Naive thymus-derived CD8-positive, alpha-beta T cell (primary cell): Measurements from ENCODE around the gene DCLK1. TPM values are rescaled to one million over a fixed set of nuclear protein-coding genes. Genes with fewer than 3 reads are reported as not detected.

Experiments
- ATAC-seq, 2 donors: fragments of 150-1000 bp; cut with Tn5 transposase in 1 of 2; sonication (Bioruptor Pico), chemical (Tn5 transposase) in 1 of 2; 1 replicate in 1 of 2; 2 replicates in 1 of 2; pipeline ENCODE4 v1.10.0; 2021; ENCODE audit warnings: mild to moderate bottlenecking in 2 of 2, moderate library complexity in 2 of 2
- POLR2A ChIA-PET: fragments of 350-600 bp; sonication (Branson Sonifier 250); formaldehyde crosslinking; loops from one replicate; lab custom pipeline; 2021; ENCODE audit warnings: antibody characterized with exemption; lab: Charles Lee
- DNase-seq, 10 donors: peaks; one replicate each; pipeline versions ENCODE4 v3.0.0 to v3.0.0-alpha.2; 2020 to 2022
- H3K27ac Mint-ChIP-seq, 10 donors: one replicate each; pipeline ENCODE4 v1.8.0; 2020 to 2022; ENCODE audit warnings: mild to moderate bottlenecking in 10 of 10, mixed read lengths in 10 of 10, moderate library complexity in 4 of 10, inconsistent platforms in 1 of 10
- H3K27me3 Mint-ChIP-seq, 5 donors: one replicate each; pipeline ENCODE4 v1.8.0; 2021 to 2022; ENCODE audit warnings: mixed read lengths in 5 of 5
- H3K36me3 Mint-ChIP-seq, 3 donors: one replicate each; pipeline ENCODE4 v1.8.0; 2020 to 2022; ENCODE audit warnings: mixed read lengths in 3 of 3, mild to moderate bottlenecking in 2 of 3, inconsistent platforms in 1 of 3
- H3K4me1 Mint-ChIP-seq, 4 donors: one replicate each; pipeline ENCODE4 v1.8.0; 2021 to 2022; ENCODE audit warnings: mixed read lengths in 4 of 4
- H3K4me3 Mint-ChIP-seq, 10 donors: one replicate each; pipeline ENCODE4 v1.8.0; 2020 to 2022; ENCODE audit warnings: mild to moderate bottlenecking in 10 of 10, mixed read lengths in 10 of 10, moderate library complexity in 6 of 10, inconsistent platforms in 1 of 10
- H3K9me3 Mint-ChIP-seq, 9 donors: one replicate each; pipeline ENCODE4 v1.8.0; 2020 to 2022; ENCODE audit warnings: mixed read lengths in 9 of 9, mild to moderate bottlenecking in 3 of 9, inconsistent platforms in 1 of 9, moderate library complexity in 1 of 9
- polyA plus RNA-seq, 3 donors: library from polyadenylated mRNA; unstranded; fragments of 300-500 nt; fragmentation: Illumina TruSeq; gene quantifications; one replicate each; pipeline ENCODE4 v1.2.3, GENCODE V29; 2021
- total RNA-seq, 8 experiments: library from RNA in 2 of 8; stranded (reverse) in 2 of 8; gene quantifications; one replicate each; pipeline ENCODE4 v1.2.3 and lab custom pipeline; 2021 to 2026

The DCLK1 gene
- total and polyA plus RNA-seq, 5 experiments from 2014 or later: not detected

DNA sequence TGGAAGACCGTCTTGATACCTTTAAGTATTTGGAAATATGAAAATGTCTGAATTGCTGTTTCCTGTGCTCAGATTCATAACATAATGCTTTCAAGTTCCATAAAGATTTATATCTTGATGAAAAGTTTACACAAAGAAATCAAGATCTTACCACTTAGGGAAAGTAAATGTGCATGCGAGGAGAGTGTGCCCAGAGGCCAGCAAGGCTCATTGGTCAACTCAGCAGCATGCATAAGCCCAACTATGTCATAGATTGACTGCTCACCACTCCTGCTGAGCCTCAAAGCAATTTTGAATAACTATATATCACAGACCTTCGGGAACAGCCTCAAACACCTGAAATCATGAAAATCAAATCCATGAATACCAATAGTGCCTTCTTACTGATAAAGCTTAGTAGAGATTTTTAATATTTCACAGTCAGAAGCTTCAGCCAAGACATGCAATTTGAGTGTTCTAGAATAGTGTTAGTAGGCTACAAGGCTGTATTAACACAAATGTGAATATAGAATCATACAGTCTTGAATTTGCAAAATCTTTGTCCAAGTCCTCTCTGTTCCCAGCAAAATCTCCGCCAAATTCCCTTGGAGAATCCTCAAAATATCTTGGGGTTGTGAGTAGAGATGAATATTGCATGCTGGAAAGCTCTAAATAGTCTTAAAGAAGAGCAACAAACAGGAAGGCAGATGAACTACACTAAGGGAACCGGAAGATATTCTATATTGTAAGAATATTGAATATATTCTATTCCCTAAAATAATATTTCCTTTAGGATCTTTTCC is 124.1 kb downstream of the DCLK1 start:
- no peak for ATAC-seq

DNA sequence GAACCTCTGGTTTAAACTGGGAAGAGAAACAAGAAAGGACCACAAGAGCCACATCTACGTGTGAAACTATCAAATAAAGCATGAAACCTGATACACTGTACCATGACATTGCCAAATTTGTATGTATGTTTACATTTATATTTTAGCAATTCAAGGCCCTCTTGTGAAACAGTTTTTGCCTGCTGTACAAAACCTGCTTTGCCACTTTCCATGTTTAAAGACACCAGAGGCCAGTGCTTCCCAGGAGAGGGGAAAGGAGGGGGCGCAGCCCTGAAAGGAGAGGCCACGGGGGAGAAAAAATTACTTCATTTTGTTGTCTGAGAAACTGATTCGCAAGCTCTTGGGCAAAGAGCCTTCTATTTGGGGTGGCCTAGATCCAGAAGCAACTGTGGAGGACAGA is 124.8 kb downstream of the DCLK1 start:
- POLR2A ChIA-PET: no interaction called here
- Mint-ChIP-seq H3K27me3 (no peaks in the 10 kb centered on the region), H3K36me3 (no peaks in the 10 kb centered on the region), H3K4me1 (no peaks in the 10 kb centered on the region), H3K27ac (no peak overlapping the region), H3K4me3 (no peak overlapping the region), H3K9me3 (peaks cover 0 to 8% (median 0%) of the 10 kb centered on the region in 9 donors)
- no peak for ATAC-seq
- no peak for DNase-seq

More for the DNA sequence above, 124.1 kb downstream of the DCLK1 start:
- H3K9me3 Mint-ChIP-seq: peaks cover 0 to 8% (median 0%) of the 10 kb centered on the region in 9 donors
- H3K4me3 Mint-ChIP-seq: no peak overlapping the region
- no peak overlapping the region for H3K27ac Mint-ChIP-seq
- no peak for DNase-seq
- H3K4me1 Mint-ChIP-seq: no peaks in the 10 kb centered on the region
- H3K36me3 Mint-ChIP-seq: no peaks in the 10 kb centered on the region
- POLR2A ChIA-PET: no interaction called here
- no peaks in the 10 kb centered on the region for H3K27me3 Mint-ChIP-seq

DNA sequence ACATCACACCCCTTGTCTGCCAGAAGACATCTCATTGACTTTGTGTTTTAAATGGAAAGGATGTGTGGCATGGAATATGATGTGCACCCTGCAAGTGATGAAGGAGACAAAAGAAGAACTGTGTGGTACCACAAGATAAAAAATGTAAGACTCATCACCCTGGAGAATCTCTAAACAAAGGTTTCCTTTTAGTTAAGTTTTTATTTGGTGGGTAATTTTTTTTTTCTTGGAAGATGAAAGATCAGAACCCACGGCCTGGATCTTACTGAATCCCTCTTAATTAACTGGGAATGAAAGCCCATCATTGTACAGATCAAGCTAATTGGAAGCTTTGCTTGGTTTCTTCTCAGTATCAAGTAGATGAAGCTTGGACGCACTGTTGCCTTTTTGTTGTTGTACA is 129.6 kb downstream of the DCLK1 start:
- H3K36me3 Mint-ChIP-seq: no peaks in the 10 kb centered on the region
- H3K9me3 Mint-ChIP-seq: peaks cover 0 to 9% (median 2%) of the 10 kb centered on the region in 9 donors
- POLR2A ChIA-PET: no interaction called here
- no peak overlapping the region for H3K27ac Mint-ChIP-seq
- no peak overlapping the region for H3K4me3 Mint-ChIP-seq
- DNase-seq: no peak
- no peaks in the 10 kb centered on the region for H3K4me1 Mint-ChIP-seq
- ATAC-seq: no peak
- peaks cover 0 to 10% (median 3%) of the 10 kb centered on the region in 5 donors for H3K27me3 Mint-ChIP-seq

DNA sequence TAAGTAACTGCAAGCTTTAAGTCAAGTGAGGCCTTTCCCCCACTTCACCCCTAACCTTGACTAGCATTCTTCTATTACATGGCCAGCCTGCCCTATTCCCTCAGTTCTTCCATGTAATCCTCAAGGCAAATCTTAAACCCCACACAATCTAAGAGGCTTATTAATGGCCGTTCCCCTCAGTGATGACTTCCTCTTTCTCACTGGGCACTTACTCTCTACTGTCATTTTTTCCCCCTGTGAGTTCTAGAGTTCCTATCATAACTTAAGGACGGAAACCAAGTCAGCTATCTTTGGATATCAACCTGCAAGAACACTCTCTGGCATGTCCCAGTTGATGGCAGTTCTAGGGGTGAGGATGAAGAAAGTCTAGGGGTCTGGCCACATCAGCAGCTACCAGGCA is 131.2 kb downstream of the DCLK1 start:
- Mint-ChIP-seq H3K4me3 (no peak overlapping the region), H3K27me3 (peaks cover 0 to 10% (median 3%) of the 10 kb centered on the region in 5 donors), H3K36me3 (no peaks in the 10 kb centered on the region), H3K27ac (no peak overlapping the region), H3K9me3 (peaks cover 0 to 5% (median 0%) of the 10 kb centered on the region in 9 donors), H3K4me1 (no peaks in the 10 kb centered on the region)
- ATAC-seq: no peak
- DNase-seq: no peak
- POLR2A ChIA-PET: no interaction called here

DNA sequence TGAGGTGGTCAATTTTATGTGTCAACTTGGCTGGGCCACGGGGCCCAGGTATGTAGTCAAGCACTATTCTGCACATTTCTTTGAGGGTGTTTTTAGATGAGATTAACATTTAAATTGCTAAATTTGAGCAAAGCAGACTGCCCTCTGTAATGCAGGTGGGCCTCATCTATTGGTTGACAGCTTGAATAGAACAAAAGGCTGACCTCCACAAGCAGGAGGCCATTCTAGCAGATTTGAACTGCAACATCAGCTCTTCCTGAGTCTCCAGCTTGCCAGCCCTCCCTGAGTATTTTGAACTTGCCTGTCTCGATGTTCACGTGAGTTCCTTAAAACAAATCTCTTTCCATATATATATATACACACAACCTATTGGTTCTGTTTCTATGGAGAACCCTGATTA is 134.8 kb downstream of the DCLK1 start:
- Mint-ChIP-seq H3K4me3 (no peak overlapping the region), H3K27me3 (peaks cover 0 to 21% (median 4%) of the 10 kb centered on the region in 5 donors), H3K36me3 (no peaks in the 10 kb centered on the region), H3K9me3 (peaks cover 0 to 5% (median 0%) of the 10 kb centered on the region in 9 donors), H3K27ac (no peak overlapping the region), H3K4me1 (no peaks in the 10 kb centered on the region)
- DNase-seq (no peak), ATAC-seq (no peak)
- POLR2A ChIA-PET: no interaction called here

DNA sequence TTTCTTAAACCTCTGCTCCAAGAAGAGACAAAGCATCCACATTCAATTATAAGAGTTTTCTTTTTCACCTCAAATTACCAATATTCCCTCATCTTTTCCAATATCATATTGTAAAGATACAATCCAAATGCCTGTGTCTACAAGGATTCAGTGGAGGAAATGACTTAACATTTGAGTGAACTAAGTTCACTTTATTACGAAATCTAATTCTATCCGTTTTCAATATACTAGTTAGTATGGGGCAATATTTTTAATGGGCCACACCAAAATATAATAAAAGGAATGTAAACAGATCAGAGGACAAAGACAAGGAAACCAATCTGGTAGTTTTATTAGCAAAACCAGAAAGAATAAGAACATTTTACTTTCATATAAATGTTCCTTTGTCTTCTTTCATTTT is 136.0 kb downstream of the DCLK1 start:
- H3K36me3 Mint-ChIP-seq: no peaks in the 10 kb centered on the region
- DNase-seq: no peak
- ATAC-seq: no peak
- no peaks in the 10 kb centered on the region for H3K4me1 Mint-ChIP-seq
- H3K4me3 Mint-ChIP-seq: no peak overlapping the region
- POLR2A ChIA-PET: no interaction called here
- H3K9me3 Mint-ChIP-seq: peaks cover 0 to 5% (median 0%) of the 10 kb centered on the region in 9 donors
- H3K27ac Mint-ChIP-seq: no peak overlapping the region
- peaks cover 0 to 28% (median 4%) of the 10 kb centered on the region in 5 donors for H3K27me3 Mint-ChIP-seq

DNA sequence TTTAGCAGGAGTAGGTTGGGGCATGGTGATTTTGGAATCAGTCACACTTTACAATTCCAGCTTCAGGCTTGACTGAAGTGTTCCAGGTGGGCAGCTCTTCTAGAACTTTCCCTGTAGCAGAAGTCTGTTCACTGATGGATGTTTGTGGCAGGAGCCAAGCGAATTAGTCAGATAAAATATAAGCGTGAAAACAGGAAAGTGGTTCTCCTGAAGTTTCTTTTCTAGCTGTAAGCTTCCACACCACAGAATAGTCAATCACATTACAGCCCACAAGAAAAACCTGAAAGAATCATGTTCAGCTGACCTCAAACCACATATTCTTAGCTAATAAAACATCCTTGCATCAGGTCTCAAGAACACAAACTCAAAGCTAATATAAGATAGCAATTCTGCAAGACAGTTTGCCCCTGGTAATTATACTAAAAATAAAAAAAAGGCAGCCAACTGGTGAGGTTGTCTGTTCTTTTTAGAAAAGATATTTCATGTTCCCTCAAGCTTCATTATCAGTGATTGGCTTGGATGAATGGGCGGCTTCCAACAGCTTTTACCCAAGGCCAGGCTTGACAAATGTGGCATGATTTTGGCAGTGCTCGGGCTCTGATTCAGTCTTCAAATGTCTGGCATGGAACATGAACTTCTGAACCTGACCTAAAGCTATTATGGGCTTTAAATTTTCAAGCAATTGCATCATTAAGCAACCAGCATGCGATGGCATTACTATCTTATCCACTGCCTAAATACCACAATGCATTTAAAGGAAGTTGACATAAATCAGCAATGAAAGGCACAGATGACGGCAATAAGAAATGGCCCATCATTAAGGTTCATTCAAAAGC is 136.8 kb downstream of the DCLK1 start:
- POLR2A ChIA-PET: no interaction called here
- Mint-ChIP-seq H3K9me3 (peaks cover 0 to 5% (median 0%) of the 10 kb centered on the region in 9 donors), H3K36me3 (no peaks in the 10 kb centered on the region), H3K4me3 (no peak overlapping the region), H3K27me3 (peaks cover 0 to 24% (median 4%) of the 10 kb centered on the region in 5 donors), H3K27ac (no peak overlapping the region), H3K4me1 (no peaks in the 10 kb centered on the region)
- DNase-seq (no peak), ATAC-seq (no peak)

DNA sequence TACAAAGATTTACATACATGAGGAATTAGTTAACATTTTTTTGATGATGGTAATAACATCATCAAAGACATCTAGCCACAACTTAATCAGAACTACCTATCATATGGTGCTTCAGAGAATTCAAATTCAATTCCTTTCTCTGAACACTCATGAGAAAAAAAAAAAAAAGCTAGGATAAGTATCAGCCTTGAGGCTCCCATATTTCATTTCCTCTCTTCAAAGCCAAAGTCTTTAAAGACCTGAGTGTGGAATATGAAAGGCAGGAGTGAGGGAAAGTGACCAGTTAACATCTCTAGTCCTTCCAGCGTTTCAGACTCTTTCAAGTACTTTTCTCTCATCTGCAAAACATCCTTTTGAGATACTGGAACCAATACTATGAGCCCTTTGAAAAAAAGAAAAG is 137.5 kb downstream of the DCLK1 start:
- Mint-ChIP-seq H3K4me1 (no peaks in the 10 kb centered on the region), H3K27me3 (peaks cover 0 to 20% (median 4%) of the 10 kb centered on the region in 5 donors), H3K27ac (no peak overlapping the region), H3K36me3 (no peaks in the 10 kb centered on the region), H3K9me3 (peaks cover 0 to 5% (median 0%) of the 10 kb centered on the region in 9 donors), H3K4me3 (no peak overlapping the region)
- POLR2A ChIA-PET: no interaction called here
- ATAC-seq (no peak), DNase-seq (no peak)

DNA sequence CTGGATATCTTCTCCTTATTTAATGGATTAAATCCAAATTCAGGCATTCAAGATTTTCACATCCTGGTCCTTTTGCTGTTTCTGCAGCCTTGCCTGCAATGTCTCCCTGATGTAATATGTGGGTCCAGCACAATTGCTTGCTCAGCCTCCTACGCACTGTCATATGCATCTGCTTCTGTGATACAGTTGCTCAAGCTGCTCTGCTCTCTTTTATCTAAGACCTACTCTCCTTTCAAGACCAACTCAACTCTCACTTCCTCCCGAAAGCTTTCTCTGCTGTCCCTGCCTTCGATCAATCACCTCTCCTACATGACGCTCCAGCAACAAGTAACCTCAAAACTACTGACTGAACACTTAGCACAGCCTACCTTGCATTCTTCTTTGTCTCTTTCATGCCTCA is 138.2 kb downstream of the DCLK1 start:
- H3K4me3 Mint-ChIP-seq: no peak overlapping the region
- peaks cover 0 to 20% (median 4%) of the 10 kb centered on the region in 5 donors for H3K27me3 Mint-ChIP-seq
- no peaks in the 10 kb centered on the region for H3K4me1 Mint-ChIP-seq
- ATAC-seq: no peak
- no peak overlapping the region for H3K27ac Mint-ChIP-seq
- no peaks in the 10 kb centered on the region for H3K36me3 Mint-ChIP-seq
- no peak for DNase-seq
- H3K9me3 Mint-ChIP-seq: peaks cover 0 to 2% (median 0%) of the 10 kb centered on the region in 9 donors
- POLR2A ChIA-PET: no interaction called here

DNA sequence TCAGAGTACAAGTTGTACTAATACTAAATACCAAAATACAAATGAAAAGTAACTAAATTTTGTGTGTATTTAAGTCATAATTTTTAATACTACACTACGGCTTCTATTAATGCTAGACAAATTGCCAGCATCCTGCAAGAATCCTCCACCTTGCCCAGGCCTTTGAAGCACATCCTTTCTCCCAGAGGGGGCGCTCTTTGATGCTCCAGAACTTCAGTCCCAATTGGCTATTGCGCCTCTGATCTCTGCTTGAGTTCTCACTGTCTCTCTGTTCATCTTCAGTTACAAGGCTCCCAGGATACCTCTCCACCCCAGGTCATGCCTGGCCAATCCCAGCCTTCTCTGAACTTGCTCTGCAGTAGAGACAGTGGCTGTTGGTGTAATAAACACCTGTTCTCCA is 141.0 kb downstream of the DCLK1 start:
- no peak for DNase-seq
- Mint-ChIP-seq H3K9me3 (peaks cover 0 to 2% (median 0%) of the 10 kb centered on the region in 9 donors), H3K27me3 (peaks cover 0 to 28% (median 4%) of the 10 kb centered on the region in 5 donors), H3K36me3 (no peaks in the 10 kb centered on the region), H3K27ac (no peak overlapping the region), H3K4me3 (no peak overlapping the region), H3K4me1 (no peaks in the 10 kb centered on the region)
- no peak for ATAC-seq
- POLR2A ChIA-PET: no interaction called here

DNA sequence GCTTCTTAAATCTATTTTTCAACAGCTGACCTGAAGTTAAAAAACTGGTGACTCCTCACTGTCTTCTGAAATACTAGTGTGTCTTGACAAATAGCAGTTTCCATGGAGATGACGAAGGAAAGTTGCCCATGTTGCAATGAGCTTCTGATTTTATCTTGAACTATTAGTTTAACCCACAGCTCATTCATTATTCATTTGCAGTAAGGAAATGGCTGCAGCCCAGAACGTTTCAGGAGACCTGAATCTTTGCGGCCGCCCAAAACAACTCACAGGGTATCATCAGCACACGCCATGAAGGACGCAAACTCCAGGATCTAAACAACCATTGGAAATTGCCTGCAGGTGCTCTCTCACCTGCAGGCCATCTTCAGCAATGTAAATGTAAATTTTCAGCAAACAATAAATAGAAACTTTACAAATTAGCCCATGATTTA is 142.5 kb downstream of the DCLK1 start:
- H3K4me3 Mint-ChIP-seq: no peak overlapping the region
- peaks cover 0 to 3% (median 0%) of the 10 kb centered on the region in 9 donors for H3K9me3 Mint-ChIP-seq
- no peak overlapping the region for H3K27ac Mint-ChIP-seq
- no peak for ATAC-seq
- no peaks in the 10 kb centered on the region for H3K4me1 Mint-ChIP-seq
- H3K36me3 Mint-ChIP-seq: no peaks in the 10 kb centered on the region
- H3K27me3 Mint-ChIP-seq: peaks cover 0 to 32% (median 4%) of the 10 kb centered on the region in 5 donors
- no peak for DNase-seq
- POLR2A ChIA-PET: no interaction called here

DNA sequence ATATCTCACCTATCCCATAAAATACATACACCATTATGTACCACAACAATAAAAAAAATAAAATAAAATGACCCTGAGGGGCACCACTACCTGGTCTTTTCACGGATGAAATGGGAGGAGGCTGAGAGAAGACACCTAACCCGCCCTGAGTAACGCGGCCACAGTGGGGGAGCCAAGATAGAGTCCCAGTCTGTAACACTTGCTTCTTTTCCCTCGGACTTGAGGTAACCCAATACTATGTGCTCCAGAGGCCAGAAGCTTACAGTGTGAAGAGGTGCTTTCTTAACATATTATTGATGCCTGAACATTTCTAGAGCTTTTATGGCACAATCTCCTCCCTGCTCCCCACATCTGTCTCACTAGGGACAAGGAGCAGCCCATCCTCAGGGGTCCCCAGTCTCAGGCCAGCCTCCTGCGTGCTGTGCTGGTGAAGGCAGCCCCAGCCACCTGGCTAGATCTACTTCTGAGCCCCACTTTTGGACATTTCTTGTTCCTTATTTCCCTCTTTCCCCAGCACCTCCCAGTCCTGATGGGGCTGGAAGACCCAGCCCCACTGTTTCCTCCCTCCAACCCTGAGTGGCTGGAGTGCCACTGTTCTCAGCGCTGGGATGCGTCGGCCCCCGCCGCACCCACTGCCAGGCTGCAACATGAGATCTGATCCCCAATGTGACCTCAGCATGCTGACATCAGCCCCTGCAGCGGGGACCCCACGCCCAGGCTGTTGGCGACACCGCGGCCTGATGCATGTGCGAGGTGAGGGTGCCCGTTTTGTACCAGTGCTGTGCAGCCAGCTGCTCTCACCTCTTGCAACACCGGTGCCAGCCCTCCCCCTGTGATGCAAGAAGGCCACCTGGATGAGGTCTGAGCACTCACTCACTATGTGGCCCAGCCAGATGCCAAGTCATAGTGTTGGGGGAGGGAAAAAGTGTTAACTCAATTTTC is 143.3 kb downstream of the DCLK1 start:
- no peak overlapping the region for H3K4me3 Mint-ChIP-seq
- H3K9me3 Mint-ChIP-seq: peaks cover 0 to 3% (median 0%) of the 10 kb centered on the region in 9 donors
- POLR2A ChIA-PET: no interaction called here
- ATAC-seq (no peak), DNase-seq (no peak)
- H3K27me3 Mint-ChIP-seq: peaks cover 0 to 24% (median 2%) of the 10 kb centered on the region in 5 donors
- H3K27ac Mint-ChIP-seq: no peak overlapping the region
- H3K36me3 Mint-ChIP-seq: no peaks in the 10 kb centered on the region
- no peaks in the 10 kb centered on the region for H3K4me1 Mint-ChIP-seq
